HG03103 (cell line): ENCODE data around the gene HNRNPK.

Experiments used
- ATAC-seq: cut with Tn5 transposase; IDR thresholded peaks from one replicate; pipeline ENCODE4 v1.9.1; 2021; ENCODE audit warnings: low read depth; ENCODE audit not compliant: unreplicated experiment

The HNRNPK gene

DNA sequence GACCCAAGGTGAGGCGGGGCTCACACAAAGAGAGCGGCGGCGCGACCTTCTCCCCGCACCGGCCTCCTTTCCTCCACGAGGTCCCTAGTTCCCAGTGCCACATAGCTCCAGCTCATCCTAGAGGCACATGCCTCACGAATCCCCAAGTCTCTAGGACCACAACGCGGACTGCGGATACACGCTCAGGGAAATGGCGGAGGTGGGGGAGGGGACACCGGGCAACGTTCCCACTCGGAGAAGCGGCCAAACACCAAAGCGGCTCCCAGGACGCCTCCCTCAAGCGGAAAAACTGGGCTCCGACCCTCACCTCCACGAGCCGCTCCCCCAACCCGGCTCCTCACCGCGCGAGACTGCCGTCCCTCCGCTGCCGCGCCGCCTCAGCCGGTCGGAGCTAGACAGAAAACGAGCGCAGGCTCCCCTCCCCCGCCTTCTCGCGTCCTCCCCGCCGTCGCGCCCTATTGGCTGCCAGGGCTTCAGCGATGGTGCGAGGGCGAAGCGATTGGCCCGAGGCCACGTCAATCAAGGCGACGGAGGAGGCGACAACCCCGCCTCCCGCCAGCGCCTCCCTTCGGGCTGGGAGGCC, at the start of gene HNRNPK:
TSS of gene HNRNPK (minus strand) at position 404 of the 583 bp plus-strand sequence. CDS start 1,963 bp downstream, outside the sequence.
- peak; percentile 76 for ATAC-seq

DNA sequence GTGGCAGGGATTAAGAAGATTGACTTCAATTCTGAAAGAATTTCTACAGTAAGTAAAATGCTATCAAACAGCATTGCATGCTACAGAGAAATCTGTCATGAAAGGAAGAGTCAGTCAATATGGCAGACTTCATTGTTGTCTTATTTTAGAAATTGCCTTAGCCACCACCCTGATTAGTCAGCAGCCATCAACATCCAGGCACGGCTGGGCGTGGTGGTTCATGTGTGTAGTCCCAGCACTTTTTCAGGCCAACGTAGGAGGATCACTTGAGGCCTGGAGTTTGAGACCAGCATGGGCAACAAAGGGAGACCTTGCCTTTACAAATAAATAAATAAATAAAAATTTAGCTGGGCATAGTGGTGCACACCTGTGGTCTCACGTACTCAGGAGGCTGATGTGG, 47.2 kb upstream of the HNRNPK start:
- no peak for ATAC-seq

DNA sequence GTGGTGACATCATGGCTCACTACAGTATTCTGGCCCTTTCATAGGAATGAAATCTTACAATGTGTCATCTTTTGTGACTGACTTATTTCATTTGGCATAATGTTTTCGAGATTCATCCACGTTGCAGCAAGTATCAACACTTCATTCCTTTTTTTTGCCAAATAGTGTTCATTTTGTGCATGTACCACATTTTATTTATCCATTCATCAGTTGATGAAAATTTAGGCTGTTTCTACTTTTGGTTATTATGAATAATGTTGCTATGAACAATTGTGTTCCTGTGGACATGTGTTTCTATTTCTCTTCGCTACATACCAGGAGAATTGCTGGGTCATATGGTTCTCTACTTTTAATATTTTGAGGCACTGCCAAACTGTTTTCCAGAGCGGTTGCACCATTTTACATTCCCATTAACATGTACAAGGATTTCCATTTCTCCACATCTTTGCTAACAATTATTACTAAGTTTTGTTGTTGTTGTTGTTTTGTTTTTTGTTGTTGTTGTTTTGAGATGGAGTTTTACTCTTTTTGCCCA, 44.1 kb upstream of the HNRNPK start:
- no peak for ATAC-seq

DNA sequence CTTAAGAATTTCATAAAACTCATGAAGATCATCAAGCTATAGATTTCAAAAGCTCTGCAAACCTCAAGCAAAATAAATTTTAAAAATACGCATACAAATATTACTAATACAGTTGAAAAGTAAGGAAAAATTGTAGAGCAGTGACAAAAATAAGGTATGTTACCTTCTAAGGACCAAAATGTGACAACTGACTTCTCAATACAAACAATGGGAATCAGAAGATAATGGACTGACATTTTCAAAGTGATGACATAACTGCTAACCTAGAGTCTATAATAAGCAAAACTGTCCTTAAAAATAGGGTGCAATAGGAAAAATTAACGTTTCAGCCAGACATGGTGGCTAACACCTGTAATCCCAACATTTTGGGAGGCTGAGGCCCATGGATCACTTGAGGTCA, 27.6 kb upstream of the HNRNPK start:
- no peak for ATAC-seq

DNA sequence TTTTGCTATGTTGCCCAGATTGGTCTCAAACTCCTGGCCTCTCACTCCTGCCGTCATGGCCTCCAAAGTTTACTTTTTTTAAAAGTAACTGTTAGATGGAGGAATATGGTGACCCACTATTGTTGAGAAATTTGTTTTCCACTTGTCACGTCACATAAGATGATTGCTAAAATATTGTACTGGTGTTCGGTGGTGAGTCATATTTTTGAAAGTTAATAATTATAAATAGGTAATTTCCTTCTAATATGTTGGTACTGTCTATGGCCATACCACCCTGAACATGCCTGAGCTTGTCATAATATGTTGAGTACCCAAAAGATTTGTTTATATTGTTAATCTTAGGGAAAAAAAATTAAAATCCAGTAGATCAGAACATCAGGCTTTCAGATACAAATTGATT, 23.2 kb upstream of the HNRNPK start:
- no peak for ATAC-seq

DNA sequence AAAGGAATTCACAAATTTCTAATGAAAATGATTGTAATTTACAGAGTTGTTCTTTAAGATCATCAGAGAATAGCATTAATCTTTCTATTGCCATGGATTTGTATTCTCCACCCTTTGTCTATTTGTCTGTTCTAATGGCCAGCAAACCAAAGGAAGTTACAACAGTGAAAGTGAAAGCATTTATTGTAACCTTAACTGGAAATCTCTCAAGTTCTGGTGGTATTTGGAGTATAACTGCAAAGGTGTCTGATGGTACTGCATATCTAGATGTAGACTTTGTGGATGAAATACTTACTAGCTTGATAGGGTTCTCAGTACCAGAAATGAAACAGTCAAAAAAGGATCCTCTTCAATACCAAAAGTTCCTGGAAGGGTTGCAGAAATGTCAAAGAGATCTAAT, 22.3 kb upstream of the HNRNPK start:
- ATAC-seq, result peak; percentile 78

DNA sequence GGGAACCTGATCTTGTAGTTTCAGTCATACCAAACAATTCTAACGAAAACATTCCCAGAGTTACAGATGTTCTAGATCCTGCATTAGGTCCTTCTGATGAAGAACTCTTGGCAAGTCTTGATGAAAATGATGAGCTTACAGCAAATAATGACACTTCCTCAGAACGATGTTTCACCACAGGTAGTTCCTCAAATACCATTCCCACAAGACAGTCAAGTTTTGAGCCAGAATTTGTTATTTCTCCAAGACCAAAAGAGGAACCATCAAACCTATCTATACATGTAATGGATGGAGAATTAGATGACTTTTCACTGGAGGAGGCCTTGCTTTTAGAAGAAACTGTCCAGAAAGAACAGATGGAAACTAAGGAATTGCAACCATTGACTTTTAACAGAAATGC, 21.6 kb upstream of the HNRNPK start:
- ATAC-seq, result no peak

DNA sequence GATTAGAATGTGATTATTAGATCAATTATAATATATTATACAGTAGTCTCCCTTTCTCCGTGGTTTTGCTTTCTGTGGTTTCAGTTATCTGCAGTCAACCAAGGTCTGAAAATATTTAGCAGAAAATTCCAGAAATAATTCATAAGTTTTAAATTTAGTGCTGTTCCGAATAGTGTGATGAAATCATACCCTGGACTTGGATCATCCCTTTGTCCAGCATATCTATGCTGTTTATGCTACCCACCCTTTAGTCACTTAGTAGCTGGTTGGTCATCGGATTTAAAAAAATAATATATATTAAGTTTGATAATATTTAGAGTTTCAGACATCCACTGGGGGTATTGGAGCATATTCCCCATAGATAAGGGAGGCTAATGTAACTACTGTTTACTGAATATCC, 20.2 kb upstream of the HNRNPK start:
- ATAC-seq, result no peak

DNA sequence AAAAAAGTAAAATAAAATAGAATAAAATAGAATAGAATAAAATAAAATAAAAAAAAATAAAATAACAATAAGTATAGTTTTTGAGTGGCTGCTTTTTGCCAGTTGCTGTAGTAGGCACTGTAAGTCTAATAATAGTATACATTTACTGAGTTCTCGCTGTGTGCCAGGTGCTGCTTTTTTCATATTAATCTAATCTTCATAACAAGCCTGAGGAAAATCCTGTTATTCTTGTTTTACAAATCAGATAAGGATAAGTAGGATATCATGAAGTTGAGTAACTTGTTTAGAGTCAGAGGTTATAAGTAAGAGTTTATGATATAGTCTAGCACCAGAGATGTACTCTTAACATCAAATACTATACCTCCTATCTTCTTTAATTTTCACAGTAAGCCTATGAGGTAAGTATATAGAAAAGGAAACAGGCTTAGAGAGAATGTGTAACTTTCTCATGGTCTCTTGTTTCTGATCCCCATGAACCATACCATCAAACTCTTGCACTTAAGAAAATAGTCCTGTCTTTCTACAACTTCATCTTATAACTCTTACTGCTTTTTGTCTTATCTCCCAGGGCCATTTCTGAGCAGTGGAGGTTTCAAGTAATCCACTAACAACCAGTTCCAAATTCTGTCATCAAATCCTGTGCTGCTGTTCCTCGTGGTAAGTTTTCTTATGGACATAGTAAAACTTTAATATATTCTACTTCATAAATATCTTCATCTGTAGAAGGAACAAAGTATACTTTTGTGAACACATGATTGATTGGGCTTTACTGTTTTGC, 19.3 kb upstream of the HNRNPK start:
- no peak for ATAC-seq

DNA sequence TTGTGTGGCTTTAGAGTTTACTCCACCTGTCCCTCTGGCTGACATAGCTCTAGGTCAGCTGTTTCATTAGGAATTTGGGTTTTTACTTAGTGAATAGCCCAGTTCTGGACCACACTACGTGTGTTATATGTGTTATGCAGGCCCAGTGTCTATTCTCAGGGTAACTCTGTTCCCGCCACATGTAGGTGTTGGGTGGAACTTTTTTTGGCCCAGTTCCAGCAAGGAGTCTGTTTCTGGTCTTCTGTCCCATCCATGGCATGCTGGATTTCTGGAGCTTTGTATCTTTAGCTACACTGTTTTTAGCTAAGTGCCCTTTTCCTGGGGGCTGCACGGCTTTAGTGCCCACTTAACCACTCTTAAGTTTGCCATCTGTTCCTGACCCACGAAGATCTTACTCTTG, 16.1 kb upstream of the HNRNPK start:
- no peak for ATAC-seq

DNA sequence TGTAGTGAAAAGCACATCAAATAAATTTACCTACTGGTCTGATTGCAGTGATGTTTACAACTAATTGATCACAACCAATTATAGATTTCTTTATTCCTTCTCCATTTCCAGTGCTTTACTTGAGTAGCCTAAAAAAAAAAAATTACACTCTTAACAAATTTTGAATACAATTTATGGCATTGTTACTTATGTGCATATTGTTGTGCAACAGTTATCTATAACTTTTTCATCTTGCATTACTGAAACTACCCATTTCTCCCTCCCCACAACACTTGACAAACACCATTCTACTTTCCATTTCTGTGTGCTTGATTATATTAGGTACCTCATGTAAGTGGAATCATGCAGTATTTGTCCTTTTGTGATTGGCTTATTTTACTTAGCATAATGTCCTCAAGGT, 12.9 kb upstream of the HNRNPK start:
- no peak for ATAC-seq

DNA sequence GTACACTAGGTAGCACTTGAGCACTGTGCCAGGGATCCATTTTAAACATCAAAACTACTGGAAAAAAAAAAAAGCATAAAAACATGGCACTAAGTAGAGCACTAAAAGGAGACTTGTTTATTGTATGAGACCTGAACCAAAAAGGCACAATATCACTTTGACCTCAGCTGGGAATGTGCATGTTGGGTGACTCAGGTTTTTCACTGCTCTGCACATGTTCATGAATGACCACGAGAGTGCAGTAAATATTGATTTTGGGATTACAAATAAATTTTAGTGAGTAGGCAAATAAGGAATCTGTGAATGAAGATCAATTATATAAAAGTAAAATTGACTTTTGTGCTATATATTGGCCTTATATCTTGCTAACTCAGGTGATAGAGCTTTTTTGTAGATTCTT, 12.4 kb upstream of the HNRNPK start:
- ATAC-seq, result no peak

DNA sequence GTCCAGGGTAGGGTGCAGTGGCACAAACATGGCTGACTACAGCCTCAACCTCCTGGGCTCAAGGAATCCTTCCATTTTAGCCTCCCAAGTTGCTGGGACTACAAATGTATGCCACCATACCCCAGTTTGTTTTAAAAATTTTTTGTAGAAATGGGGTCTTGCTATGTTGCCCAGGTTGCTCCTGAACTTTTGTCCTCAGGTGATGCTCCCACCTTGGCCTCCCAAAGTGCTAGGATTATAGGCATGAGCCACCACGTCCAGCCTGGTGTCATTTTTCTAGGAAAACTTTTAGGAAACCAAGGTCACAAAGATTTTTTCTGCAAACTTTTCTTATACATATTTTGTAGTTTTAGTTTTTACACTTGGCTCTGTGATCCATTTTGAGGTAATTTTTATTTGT, 11.3 kb upstream of the HNRNPK start:
- ATAC-seq, result no peak

DNA sequence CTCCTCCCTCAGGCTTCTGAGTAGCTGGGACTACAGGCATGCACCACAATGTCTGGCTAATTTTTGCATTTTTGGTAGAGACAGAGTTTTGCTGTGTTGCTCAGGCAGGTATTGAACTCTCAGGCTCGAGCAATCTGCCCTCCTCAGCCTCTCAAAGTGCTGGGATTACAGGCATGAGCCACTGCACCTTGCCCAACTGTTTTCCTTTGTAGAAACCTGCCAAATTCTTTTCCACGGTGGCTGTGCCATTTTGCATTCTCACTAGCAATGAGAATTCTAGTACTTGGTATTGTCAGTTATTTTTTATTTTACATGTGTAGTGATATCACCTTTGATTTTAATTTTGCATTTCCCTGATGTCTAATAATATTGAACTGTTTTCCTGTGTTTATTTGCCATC, 8.4 kb upstream of the HNRNPK start:
- no peak for ATAC-seq

DNA sequence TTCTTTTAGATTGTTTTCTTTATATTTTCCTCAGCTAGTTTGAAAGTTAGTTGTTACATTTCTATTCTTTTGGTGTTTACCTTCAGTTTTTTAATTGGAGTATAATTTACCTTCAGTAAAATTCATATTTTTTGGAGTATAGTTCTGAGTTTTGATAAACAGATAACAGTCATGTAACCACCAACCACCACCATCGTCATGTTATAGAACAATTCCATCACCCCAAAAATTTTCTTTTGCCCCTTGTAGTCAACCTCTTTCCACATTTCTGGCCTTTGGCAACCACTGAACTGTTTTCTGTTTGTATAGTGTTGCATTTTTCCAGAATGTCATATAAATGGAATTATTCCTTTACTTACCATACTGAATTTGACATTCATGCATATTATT, 7.4 kb upstream of the HNRNPK start:
- no peak for ATAC-seq

DNA sequence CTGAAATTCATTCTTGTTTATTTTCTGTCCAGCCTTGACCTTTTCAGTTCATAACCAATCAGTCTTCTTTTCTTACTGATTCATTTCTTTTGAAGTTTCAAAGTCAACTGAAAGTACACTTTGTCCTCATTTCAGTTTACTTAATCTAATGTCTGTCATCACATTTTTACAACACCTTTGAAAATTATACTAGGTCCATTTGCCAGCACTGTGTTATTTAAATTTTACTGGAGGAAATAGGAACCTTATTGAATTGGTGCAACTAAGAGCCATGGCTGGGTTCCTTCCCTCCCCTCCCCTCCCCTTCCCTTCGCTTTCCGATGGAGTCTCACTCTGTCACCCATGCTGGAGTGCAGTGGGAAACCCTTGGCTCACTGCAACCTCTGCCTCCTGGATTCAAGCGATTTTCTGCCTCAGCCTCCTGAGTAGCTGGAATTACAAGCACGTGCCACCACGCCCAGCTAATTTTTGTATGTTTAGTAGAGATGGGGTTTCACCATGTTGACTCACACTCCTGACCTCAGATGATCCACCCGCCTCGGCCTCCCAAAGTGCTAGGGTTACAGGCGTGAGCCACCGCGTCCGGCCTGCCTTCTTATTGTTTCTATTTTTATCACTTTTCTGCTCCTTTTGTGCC, 6.9 kb upstream of the HNRNPK start:
- ATAC-seq, result no peak

DNA sequence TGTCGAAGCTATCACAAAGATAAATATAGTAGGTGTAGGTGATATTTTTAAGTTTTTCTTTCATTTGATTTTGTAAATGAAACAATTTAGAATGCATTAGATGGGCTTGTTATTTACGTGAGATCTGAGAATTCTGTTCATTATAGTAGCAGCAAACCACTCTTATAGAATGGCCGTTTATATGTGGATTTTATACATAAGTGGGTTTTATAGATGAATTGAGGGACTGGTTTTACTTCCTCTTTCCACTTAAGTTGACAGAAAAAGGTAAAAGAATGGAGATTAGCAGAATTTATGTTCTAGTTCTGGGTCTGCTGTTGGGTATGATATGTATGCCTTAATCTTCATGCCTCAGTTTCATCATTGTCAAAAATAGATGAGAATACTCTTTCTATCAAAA, 6.2 kb upstream of the HNRNPK start:
- ATAC-seq, result no peak

DNA sequence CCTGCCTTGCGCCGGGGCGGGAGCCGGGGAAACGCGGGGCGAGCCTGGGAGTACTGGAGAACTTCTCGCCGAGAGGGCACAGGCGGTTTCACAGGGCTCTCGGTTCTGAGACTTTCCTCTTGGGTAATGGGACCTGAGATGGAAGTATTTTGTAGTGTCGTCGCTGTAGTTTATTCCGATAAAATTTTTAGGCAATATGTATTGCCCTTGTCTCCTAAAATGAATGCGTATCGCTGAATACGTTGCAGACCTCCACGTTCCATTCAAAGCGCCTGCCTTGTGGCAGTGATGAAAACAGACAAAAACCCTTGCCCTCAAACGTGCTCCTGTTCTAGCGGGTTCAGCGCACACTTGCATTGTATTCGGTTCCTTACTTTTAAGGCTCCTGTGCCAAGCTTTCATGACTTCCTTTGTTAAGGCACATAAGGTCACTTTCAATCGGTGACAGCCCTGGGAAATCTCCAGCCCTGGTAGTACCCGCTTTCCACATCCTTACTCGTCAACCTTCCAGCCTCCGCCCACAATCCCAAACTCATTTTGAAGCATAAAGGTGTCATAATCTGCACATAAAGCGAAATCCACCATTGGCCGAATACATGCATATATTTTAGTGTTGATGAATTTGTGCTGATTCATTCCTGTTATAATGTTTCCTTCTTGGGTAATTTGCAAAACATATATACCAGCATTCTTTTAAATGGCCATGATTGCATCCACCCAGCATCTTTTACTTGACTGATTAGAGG, 1.3 kb upstream of the HNRNPK start:
- ATAC-seq, result no peak

DNA sequence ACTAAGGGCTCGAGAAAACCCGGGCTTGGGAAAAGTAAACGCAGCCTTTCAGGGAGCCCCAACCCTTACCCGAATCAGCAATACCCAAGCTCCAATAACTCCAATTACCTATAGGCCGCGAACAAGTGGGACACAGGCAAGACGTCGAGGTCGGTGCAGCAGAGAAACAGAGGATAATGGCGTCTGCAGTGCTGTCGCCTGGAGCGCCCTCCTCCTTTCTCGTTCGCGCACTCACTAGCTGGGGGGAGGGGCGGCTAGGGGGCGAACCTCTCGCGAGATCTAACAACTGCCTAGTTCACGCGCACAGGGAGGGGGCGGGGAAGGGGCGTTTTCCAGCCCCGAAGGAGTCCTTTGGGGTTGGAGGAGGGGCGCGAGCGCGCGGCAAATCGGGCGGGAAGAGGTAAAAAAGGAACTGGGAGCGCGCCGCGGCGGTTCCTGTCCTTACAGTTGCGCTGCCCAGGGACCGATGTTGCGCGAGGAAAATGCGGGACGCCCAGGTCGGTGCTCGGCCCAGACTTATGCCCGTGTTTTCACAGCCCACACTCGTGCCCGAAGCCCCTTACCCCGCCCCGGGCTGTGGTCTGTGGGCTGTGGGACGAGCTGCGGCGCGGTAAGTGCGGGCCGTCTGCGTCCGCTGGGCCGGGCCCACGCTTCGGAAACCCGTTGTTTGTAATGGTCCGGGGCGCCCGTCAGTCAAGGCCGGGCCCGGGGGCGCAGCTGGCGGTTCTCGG, 545 bp upstream of the HNRNPK start, which contains the start of gene RMI1:
TSS of gene RMI1 (plus strand) at position 411 of the 731 bp plus-strand sequence. CDS start 20,182 bp downstream, outside the sequence.
- ATAC-seq, result peak; percentile 64
